ENCODE results near the gene CSPG4.

GRCh38 chr15:75758071-75758872 is 45.6 kb upstream of the CSPG4 start:
- TF ChIP-seq POLR2AphosphoS5 (IDR thresholded peaks at IDR 0.05; ENCODE audit: low read depth, low read length) (0 out of 2 replicates have a peak, but pooled peaks have one; percentile 64), GABPA (IDR thresholded peaks at IDR 0.05; ENCODE audit: borderline replicate concordance, insufficient read depth, low read length) (0 out of 2 replicates have a peak, but pooled peaks have one; percentile 11), USF2 (IDR thresholded peaks at IDR 0.05; ENCODE audit: low read length) (peak; percentile 93), ASH2L (IDR thresholded peaks at IDR 0.05; ENCODE audit: low read length) (peak; percentile 58), TAF1 (IDR thresholded peaks at IDR 0.05; ENCODE audit: low read depth, low read length) (peak; percentile 71), CREB1 (IDR thresholded peaks at IDR 0.05) (peak; percentile 48; the same call in 1 of the 2 replicates), CTCF (IDR thresholded peaks at IDR 0.05; ENCODE audit: control extremely low read depth in 1 of 3, insufficient read depth in 1 of 3, low read depth in 1 of 3, low read length in 3 of 3) (peak in 2 of 3 experiments; percentile 24 to 25; a peak in 2 of 4 replicates), JUND (IDR thresholded peaks at IDR 0.05; ENCODE audit: low read length) (no peak), POLR2A (IDR thresholded peaks at IDR 0.05; ENCODE audit: control extremely low read depth in 1 of 2, low read depth in 2 of 2, low read length in 2 of 2) (peak in 1 of 2 experiments; percentile 75; a peak in 2 of 3 replicates), MAFK (IDR thresholded peaks at IDR 0.05; ENCODE audit: low read depth, low read length) (no peak)

Data from H1 (cell line).